ENCODE measurements around the gene GPHA2.

Gene GPHA2

GRCh38 chr11:64910451-64911093 is 25.1 kb downstream of the GPHA2 start:
- DNase-seq (ENCODE audit: low read depth in 2 of 2) = no peak

- DNase-seq (ENCODE audit: low read depth in 2 of 2) = no peak
Observed at GRCh38 chr11:64909653-64910343, 25.9 kb downstream of the GPHA2 start.

GRCh38 chr11:64908766-64909165 is 26.9 kb downstream of the GPHA2 start:
- DNase-seq (ENCODE audit: low read depth in 2 of 2) = no peak

GRCh38 chr11:64906314-64906635 is 29.4 kb downstream of the GPHA2 start:
- no peak for DNase-seq (ENCODE audit: low read depth in 2 of 2)

- no peak for DNase-seq (ENCODE audit: low read depth in 2 of 2)
Observed at GRCh38 chr11:64905516-64906313, 30.0 kb downstream of the GPHA2 start.

GRCh38 chr11:64903291-64903833 is 32.3 kb downstream of the GPHA2 start:
- no peak for DNase-seq (ENCODE audit: low read depth in 2 of 2)

- no peak for DNase-seq (ENCODE audit: low read depth in 2 of 2)
Observed at GRCh38 chr11:64902102-64902900, 33.4 kb downstream of the GPHA2 start.

- no peak for DNase-seq (ENCODE audit: low read depth in 2 of 2)
Observed at GRCh38 chr11:64900774-64901173, 34.9 kb downstream of the GPHA2 start.

- DNase-seq (ENCODE audit: low read depth in 2 of 2) = no peak
Observed at GRCh38 chr11:64900263-64900678, 35.4 kb downstream of the GPHA2 start.

- no peak for DNase-seq (ENCODE audit: low read depth in 2 of 2)
Observed at GRCh38 chr11:64898541-64898940, 37.2 kb downstream of the GPHA2 start.

- no peak for DNase-seq (ENCODE audit: low read depth in 2 of 2)
Observed at GRCh38 chr11:64898076-64898445, 37.6 kb downstream of the GPHA2 start.

- DNase-seq (ENCODE audit: low read depth in 2 of 2) = no peak
Observed at GRCh38 chr11:64897381-64898075, 38.2 kb downstream of the GPHA2 start.

- no peak for DNase-seq (ENCODE audit: low read depth in 2 of 2)
Observed at GRCh38 chr11:64896448-64897022, 39.2 kb downstream of the GPHA2 start.

GRCh38 chr11:64894812-64895452 is 40.8 kb downstream of the GPHA2 start:
- DNase-seq (ENCODE audit: low read depth in 2 of 2) = no peak

- peak; percentile 83 to 94 for DNase-seq (ENCODE audit: low read depth in 2 of 2)
Observed at GRCh38 chr11:64894070-64894811, 41.5 kb downstream of the GPHA2 start.

- DNase-seq (ENCODE audit: low read depth in 2 of 2) = no peak
Observed at GRCh38 chr11:64893194-64894069, 42.3 kb downstream of the GPHA2 start.

- no peak for DNase-seq (ENCODE audit: low read depth in 2 of 2)
Observed at GRCh38 chr11:64892838-64893193, 42.9 kb downstream of the GPHA2 start.

- no peak for DNase-seq (ENCODE audit: low read depth in 2 of 2)
Observed at GRCh38 chr11:64892411-64892831, 43.3 kb downstream of the GPHA2 start.

GRCh38 chr11:64891880-64892279 is 43.8 kb downstream of the GPHA2 start:
- DNase-seq (ENCODE audit: low read depth in 2 of 2) = no peak

Data from stimulated activated CD8-positive, alpha-beta memory T cell treated with anti-CD3 and anti-CD28 coated beads, Interleukin-7, amount 100 ng/mL, for 1 hour (primary cell).